ENCODE results near the gene CTDSPL2. TPM values are rescaled to one million over a fixed set of nuclear protein-coding genes. Genes with fewer than 3 reads are reported as not detected.
"Not testable (repeated sequence)": the region's sequence is repeated elsewhere in the genome, so short reads cannot be mapped to it uniquely, and the experiment has no call there.

CTDSPL2 gene
- polyA plus RNA-seq, 3 donors, result 64.0 to 75.8 (median 69.1) TPM

- peak; percentile 72 to 90 (median 89) for DNase-seq (ENCODE audit: low read depth in 3 of 3, low spot score in 2 of 3)
These were observed 109.7 kb downstream of the CTDSPL2 start, which contains the start of gene EIF3J for GRCh38 chr15:44536962-44537734. EIF3J (plus strand) TSS chr15:44537147; CDS start chr15:44537195, 48 bp downstream.

- peak in 1 of 3 donors; percentile 20 for DNase-seq (ENCODE audit: low read depth in 3 of 3, low spot score in 2 of 3)
These were observed 110.4 kb downstream of the CTDSPL2 start for GRCh38 chr15:44537735-44538240.

- DNase-seq (ENCODE audit: low read depth in 3 of 3, low spot score in 2 of 3), result no peak
These were observed 114.0 kb downstream of the CTDSPL2 start for GRCh38 chr15:44541282-44541958.

- DNase-seq (ENCODE audit: low read depth in 3 of 3, low spot score in 2 of 3), result no peak
These were observed 115.2 kb downstream of the CTDSPL2 start for GRCh38 chr15:44542596-44542995.

- DNase-seq (ENCODE audit: low read depth in 3 of 3, low spot score in 2 of 3), result not testable (repeated sequence)
These were observed 117.3 kb downstream of the CTDSPL2 start for GRCh38 chr15:44544745-44545144.

GRCh38 chr15:44545913-44546802, 118.7 kb downstream of the CTDSPL2 start:
- no peak for DNase-seq (ENCODE audit: low read depth in 3 of 3, low spot score in 2 of 3)

- DNase-seq (ENCODE audit: low read depth in 3 of 3, low spot score in 2 of 3), result not testable (repeated sequence)
These were observed 121.7 kb downstream of the CTDSPL2 start for GRCh38 chr15:44549152-44549551.

- no peak for DNase-seq (ENCODE audit: low read depth in 3 of 3, low spot score in 2 of 3)
These were observed 122.8 kb downstream of the CTDSPL2 start for GRCh38 chr15:44550256-44550655.

- no peak for DNase-seq (ENCODE audit: low read depth in 3 of 3, low spot score in 2 of 3)
These were observed 123.3 kb downstream of the CTDSPL2 start for GRCh38 chr15:44550734-44551133.

- no peak for DNase-seq (ENCODE audit: low read depth in 3 of 3, low spot score in 2 of 3)
These were observed 127.7 kb downstream of the CTDSPL2 start for GRCh38 chr15:44554934-44555723.

GRCh38 chr15:44560926-44561325, 133.5 kb downstream of the CTDSPL2 start:
- not testable (repeated sequence) for DNase-seq (ENCODE audit: low read depth in 3 of 3, low spot score in 2 of 3)

- DNase-seq (ENCODE audit: low read depth in 3 of 3, low spot score in 2 of 3), result no peak
These were observed 138.1 kb downstream of the CTDSPL2 start for GRCh38 chr15:44565387-44566154.

GRCh38 chr15:44566155-44566540, 138.7 kb downstream of the CTDSPL2 start:
- DNase-seq (ENCODE audit: low read depth in 3 of 3, low spot score in 2 of 3), result no peak

GRCh38 chr15:44568338-44568737, 140.9 kb downstream of the CTDSPL2 start:
- DNase-seq (ENCODE audit: low read depth in 3 of 3, low spot score in 2 of 3), result no peak

- no peak for DNase-seq (ENCODE audit: low read depth in 3 of 3, low spot score in 2 of 3)
These were observed 141.9 kb downstream of the CTDSPL2 start for GRCh38 chr15:44569316-44569715.

GRCh38 chr15:44570361-44570760, 142.9 kb downstream of the CTDSPL2 start:
- DNase-seq (ENCODE audit: low read depth in 3 of 3, low spot score in 2 of 3), result no peak

GRCh38 chr15:44573386-44573785, 146.0 kb downstream of the CTDSPL2 start:
- no peak for DNase-seq (ENCODE audit: low read depth in 3 of 3, low spot score in 2 of 3)

- no peak for DNase-seq (ENCODE audit: low read depth in 3 of 3, low spot score in 2 of 3)
These were observed 147.3 kb downstream of the CTDSPL2 start for GRCh38 chr15:44574734-44575133.

All from right renal cortex interstitium (tissue), 3 donors.